ENCODE results near the gene ZFYVE26. TPM values are rescaled to one million over a fixed set of nuclear protein-coding genes. Genes with fewer than 3 reads are reported as not detected.

The ZFYVE26 gene
- total RNA-seq, 2 experiments from 2014 or later, result 14.4 to 16.8 TPM

DNA sequence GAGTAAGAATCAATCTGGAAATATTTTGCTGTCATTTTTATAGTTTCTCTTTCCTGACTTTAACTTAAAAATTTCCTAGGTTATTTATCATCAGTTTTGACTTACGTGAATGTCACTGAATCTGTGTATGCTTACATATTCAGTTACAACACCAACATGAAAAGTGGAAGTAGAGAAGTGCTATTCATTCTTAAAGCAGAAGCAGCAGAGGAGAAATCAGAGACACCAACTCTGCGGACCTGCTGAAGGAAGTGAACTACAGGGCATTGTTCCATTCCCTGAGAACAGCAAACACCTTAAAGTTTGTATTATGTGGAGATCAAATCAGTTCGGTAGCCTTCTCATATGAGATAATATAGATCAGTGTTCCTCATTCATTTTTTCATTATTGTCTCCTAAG, 37.3 kb upstream of the ZFYVE26 start:
- Mint-ChIP-seq H3K27ac (no peak overlapping the region), H3K4me3 (no peak overlapping the region), H3K27me3 (no peaks in the 10 kb centered on the region), H3K9me3 (no peaks in the 10 kb centered on the region), H3K4me1 (ENCODE audit: low read depth) (peaks cover 6% of the 10 kb centered on the region), H3K36me3 (ENCODE audit: low read depth) (peaks cover 8% of the 10 kb centered on the region)
- TF ChIP-seq, protein P1, sequence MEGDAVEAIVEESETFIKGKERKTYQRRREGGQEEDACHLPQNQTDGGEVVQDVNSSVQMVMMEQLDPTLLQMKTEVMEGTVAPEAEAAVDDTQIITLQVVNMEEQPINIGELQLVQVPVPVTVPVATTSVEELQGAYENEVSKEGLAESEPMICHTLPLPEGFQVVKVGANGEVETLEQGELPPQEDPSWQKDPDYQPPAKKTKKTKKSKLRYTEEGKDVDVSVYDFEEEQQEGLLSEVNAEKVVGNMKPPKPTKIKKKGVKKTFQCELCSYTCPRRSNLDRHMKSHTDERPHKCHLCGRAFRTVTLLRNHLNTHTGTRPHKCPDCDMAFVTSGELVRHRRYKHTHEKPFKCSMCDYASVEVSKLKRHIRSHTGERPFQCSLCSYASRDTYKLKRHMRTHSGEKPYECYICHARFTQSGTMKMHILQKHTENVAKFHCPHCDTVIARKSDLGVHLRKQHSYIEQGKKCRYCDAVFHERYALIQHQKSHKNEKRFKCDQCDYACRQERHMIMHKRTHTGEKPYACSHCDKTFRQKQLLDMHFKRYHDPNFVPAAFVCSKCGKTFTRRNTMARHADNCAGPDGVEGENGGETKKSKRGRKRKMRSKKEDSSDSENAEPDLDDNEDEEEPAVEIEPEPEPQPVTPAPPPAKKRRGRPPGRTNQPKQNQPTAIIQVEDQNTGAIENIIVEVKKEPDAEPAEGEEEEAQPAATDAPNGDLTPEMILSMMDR (IDR thresholded peaks at IDR 0.05), result no peak
- ATAC-seq (no peak), DNase-seq (no peak)
- CTCF ChIA-PET, result no interaction called here
- POLR2A ChIA-PET, result no interaction called here
- intact Hi-C loops (cut with micrococcal nuclease), result no loop called here

DNA sequence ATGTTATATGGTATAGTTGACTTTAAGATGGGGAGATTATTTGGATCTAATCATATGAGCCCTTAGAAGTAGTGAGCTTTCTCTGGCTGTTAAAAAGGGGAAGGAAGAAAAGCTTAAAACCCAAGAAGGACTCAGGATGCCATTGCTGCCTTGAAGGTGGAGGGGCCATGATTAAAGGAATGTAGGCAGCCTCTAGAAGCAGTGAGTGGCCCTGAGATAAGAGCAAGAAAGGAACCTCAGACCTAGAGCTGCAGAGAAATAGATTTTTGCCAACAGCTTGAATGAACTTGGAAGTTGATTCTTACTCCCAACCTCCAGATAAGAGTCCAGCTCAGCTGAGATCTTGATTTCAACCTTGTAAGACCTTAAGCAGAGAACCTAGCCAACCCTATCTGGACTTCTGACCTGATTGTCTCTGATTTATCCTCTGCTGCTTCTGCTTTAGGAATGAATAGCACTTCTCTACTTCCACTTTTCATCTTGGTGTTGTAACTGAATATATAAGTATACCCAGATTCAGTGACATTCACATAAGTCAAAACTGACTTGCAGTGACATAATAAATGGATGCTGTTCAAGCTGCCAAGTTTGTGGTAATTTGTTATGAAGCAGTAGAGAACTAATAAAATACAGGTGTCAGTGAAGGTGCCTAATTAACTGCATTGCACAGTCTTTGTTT, 36.7 kb upstream of the ZFYVE26 start:
- ChIA-PET POLR2A (no interaction called here), CTCF (interaction anchor here (1.4 kb wide), 1 partner anchor 16 kb away, joined by 3 read pairs; no protein-coding TSS in a partner anchor)
- intact Hi-C loops (cut with micrococcal nuclease), result no loop called here
- Mint-ChIP-seq H3K27ac (no peak overlapping the region), H3K9me3 (peaks cover 4% of the 10 kb centered on the region), H3K4me3 (no peak overlapping the region), H3K36me3 (ENCODE audit: low read depth) (peaks cover 12% of the 10 kb centered on the region), H3K27me3 (no peaks in the 10 kb centered on the region), H3K4me1 (ENCODE audit: low read depth) (peaks cover 3% of the 10 kb centered on the region)
- TF ChIP-seq, protein P1 (IDR thresholded peaks at IDR 0.05), result no peak
- DNase-seq, result no peak
- ATAC-seq, result no peak

DNA sequence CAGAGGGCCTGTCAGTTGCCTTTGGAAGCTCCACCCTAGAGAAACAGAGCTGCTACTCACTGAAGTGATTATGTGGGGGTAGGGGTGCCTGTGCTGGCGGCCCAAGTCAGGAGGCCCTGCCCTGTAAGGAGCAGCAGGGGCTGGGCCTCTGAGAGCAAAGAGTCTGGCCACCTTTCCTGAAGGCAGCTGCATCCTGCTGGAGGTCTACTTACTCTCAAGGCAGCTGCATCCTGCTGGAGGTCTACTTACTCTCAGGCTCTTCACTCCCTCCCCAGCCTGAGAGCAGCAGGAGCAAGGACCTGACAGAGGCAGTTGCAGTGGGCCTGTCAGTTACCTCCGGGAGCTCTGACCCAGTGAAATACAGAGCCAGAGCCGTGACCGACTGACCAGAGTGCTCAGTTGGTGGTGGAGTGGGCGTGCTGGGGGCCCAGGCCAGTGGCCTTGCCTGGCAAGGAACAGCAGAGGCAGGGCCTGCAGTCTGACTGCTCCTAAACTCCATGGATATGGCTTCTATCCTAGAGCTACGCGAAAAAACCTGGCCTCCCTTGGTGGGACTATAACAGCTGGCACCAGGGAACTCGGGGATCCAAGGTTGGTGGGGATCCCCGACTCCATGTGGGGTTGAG, 35.5 kb upstream of the ZFYVE26 start:
- Mint-ChIP-seq H3K4me3 (no peak overlapping the region), H3K27ac (no peak overlapping the region), H3K27me3 (no peaks in the 10 kb centered on the region), H3K4me1 (ENCODE audit: low read depth) (peaks cover 3% of the 10 kb centered on the region), H3K36me3 (ENCODE audit: low read depth) (peaks cover 20% of the 10 kb centered on the region), H3K9me3 (peaks cover 7% of the 10 kb centered on the region)
- DNase-seq (no peak), ATAC-seq (no peak)
- TF ChIP-seq, protein P1 (IDR thresholded peaks at IDR 0.05), result no peak
- intact Hi-C loops (cut with micrococcal nuclease), result no loop called here
- ChIA-PET CTCF (interaction anchor here (1.4 kb wide), 1 partner anchor 15 kb away, joined by 3 read pairs; no protein-coding TSS in a partner anchor), POLR2A (no interaction called here)

DNA sequence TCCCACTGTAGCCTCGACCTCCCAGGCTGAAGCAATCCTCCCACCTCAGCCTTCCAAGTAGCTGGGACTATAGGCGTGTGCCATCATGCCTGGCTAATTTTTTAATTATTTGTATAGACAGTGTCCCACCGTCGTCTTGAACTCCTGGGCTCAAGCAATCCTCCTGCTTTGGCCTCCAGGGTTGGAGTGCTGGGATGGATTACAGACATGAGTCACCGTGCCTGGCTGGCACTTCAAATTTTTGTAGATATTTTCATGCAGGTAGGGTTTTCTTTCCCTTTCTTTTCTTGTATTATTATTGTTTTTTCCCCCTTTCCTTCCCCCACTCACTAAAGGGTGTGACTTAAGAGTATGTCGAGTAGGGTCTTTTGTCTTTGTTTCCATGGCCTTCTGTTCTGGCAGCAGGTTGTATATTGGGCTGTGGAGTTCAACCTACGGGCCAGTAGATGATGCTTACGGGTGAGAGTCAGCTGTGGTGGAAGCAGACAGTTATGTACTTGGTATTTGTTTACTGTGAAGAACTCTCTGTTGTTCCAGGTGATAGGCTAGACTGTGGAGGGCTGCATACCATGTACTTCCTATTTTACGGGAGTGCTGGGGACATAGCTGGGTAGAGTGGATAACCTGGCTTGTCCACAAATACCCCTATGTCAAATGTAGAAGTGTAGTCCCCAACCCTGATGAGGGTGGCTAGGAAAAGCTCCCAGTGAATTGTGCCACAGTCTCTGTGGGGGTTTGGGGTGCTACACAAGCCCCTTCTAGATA, 33.9 kb upstream of the ZFYVE26 start:
- intact Hi-C loops (cut with micrococcal nuclease), result no loop called here
- DNase-seq (no peak), ATAC-seq (no peak)
- no peaks in the 10 kb centered on the region for H3K27me3 Mint-ChIP-seq
- H3K9me3 Mint-ChIP-seq, result peaks cover 7% of the 10 kb centered on the region
- TF ChIP-seq, protein P1 (IDR thresholded peaks at IDR 0.05), result no peak
- peaks cover 27% of the 10 kb centered on the region for H3K36me3 Mint-ChIP-seq (ENCODE audit: low read depth)
- no peaks in the 10 kb centered on the region for H3K4me1 Mint-ChIP-seq (ENCODE audit: low read depth)
- CTCF ChIA-PET, result no interaction called here
- POLR2A ChIA-PET, result no interaction called here
- no peak overlapping the region for H3K4me3 Mint-ChIP-seq
- H3K27ac Mint-ChIP-seq, result no peak overlapping the region
